Lower leg skin (tissue), 4 donors: ENCODE measurements around the gene TOR4A. TPM values are rescaled to one million over a fixed set of nuclear protein-coding genes. Genes with fewer than 3 reads are reported as not detected.
A peak's percentile ranks its signal among the peaks of the same experiment; 100 is the strongest.

Experiments used
- DNase-seq, 2 donors: peaks; one replicate each; pipeline ENCODE4 v3.0.0-alpha.2; 2019; ENCODE audit warnings: low spot score in 2 of 2
- H3K4me3 ChIP-seq: fragments of 200-600 bp; sonication (generic); 2 replicates; pipeline ENCODE4 v1.5.1; 2017; ENCODE audit warnings: mild to moderate bottlenecking, low read depth; ENCODE audit not compliant: poor library complexity, severe bottlenecking
- CTCF ChIP-seq, 3 donors: fragments of 450-650 bp; IDR thresholded peaks; one replicate each; pipeline ENCODE4 v1.5.1; 2016; ENCODE audit warnings: antibody characterized with exemption in 3 of 3, mild to moderate bottlenecking in 3 of 3, moderate library complexity in 2 of 3
- POLR2A ChIP-seq, 2 donors: fragments of 450-650 bp; IDR thresholded peaks; one replicate each; pipeline ENCODE4 v1.6.1; 2016 to 2017; ENCODE audit warnings: antibody characterized with exemption in 2 of 2, mild to moderate bottlenecking in 1 of 2, moderate library complexity in 1 of 2
- WGBS, 2 donors: methylation state at CpG; one replicate each; pipeline ENCODE4 v1.1.5; 2018; 5-methylcytosine and 5-hydroxymethylcytosine counted together
- intact Hi-C: fragments of 100-400 bp; cut with DNase I; formaldehyde crosslinking; loops from one replicate; pipeline ENCODE4 v1.15.0; 2023; ENCODE audit warnings: low total_unique reads
- total RNA-seq, 4 donors: library from RNA; depleted of rRNA; stranded (reverse); fragments of >200 nt; gene quantifications; one replicate each; pipeline ENCODE4 v1.1.0, GENCODE V29; 2016

TOR4A gene
- total RNA-seq, 4 donors from 2014 or later = 4.9 to 7.4 (median 5.6) TPM

- no peak for TF ChIP-seq CTCF (IDR thresholded peaks at IDR 0.05)
- no peak for TF ChIP-seq POLR2A (IDR thresholded peaks at IDR 0.05)
- no peak overlapping the region for H3K4me3 ChIP-seq
- WGBS, 2 donors = 63 to 64% methylated on average over 23 to 24 of the region's 24 CpGs
- no peak for DNase-seq
- intact Hi-C loops = loop anchor here (5.0 kb wide), 1 partner anchor 110 kb away; no protein-coding TSS in a partner anchor
Observed at GRCh38 chr9:137296670-137297664, 19.4 kb downstream of the TOR4A start.

GRCh38 chr9:137297966-137298365, 20.4 kb downstream of the TOR4A start:
- WGBS, 2 donors = 60 to 76% methylated on average over 7 of the region's 7 CpGs
- no peak for DNase-seq
- intact Hi-C loops = loop anchor here (5.0 kb wide), 1 partner anchor 109 kb away; no protein-coding TSS in a partner anchor
- H3K4me3 ChIP-seq = no peak overlapping the region
- TF ChIP-seq POLR2A (IDR thresholded peaks at IDR 0.05) = no peak
- no peak for TF ChIP-seq CTCF (IDR thresholded peaks at IDR 0.05)

- intact Hi-C loops = loop anchor here (5.0 kb wide), 1 partner anchor 109 kb away; no protein-coding TSS in a partner anchor
- WGBS, 2 donors = 49 to 60% methylated on average over 24 of the region's 24 CpGs
- H3K4me3 ChIP-seq = no peak overlapping the region
- TF ChIP-seq CTCF (IDR thresholded peaks at IDR 0.05) (no peak), POLR2A (IDR thresholded peaks at IDR 0.05) (no peak)
- DNase-seq = peak in 1 of 2 donors; percentile 14
Observed at GRCh38 chr9:137298401-137299202, 21.1 kb downstream of the TOR4A start.

GRCh38 chr9:137299203-137299565, 21.7 kb downstream of the TOR4A start:
- H3K4me3 ChIP-seq = no peak overlapping the region
- no peak for TF ChIP-seq CTCF (IDR thresholded peaks at IDR 0.05)
- peak in 1 of 2 donors; percentile 11 for DNase-seq
- WGBS, 2 donors = 65 to 71% methylated on average over 10 of the region's 10 CpGs
- intact Hi-C loops = loop anchor here (5.0 kb wide), 1 partner anchor 108 kb away; no protein-coding TSS in a partner anchor

GRCh38 chr9:137299938-137300337, 22.4 kb downstream of the TOR4A start:
- DNase-seq = peak in 1 of 2 donors; percentile 13
- H3K4me3 ChIP-seq = no peak overlapping the region
- intact Hi-C loops = loop anchor here (5.0 kb wide), 1 partner anchor 107 kb away; no protein-coding TSS in a partner anchor
- 34 to 42% methylated on average over 16 of the region's 16 CpGs for WGBS, 2 donors
- TF ChIP-seq CTCF (IDR thresholded peaks at IDR 0.05) (no peak), POLR2A (IDR thresholded peaks at IDR 0.05) (no peak)
